GM12864 (cell line): ENCODE results near the gene DSC1.
"Not testable (repeated sequence)": the region's sequence is repeated elsewhere in the genome, so short reads cannot be mapped to it uniquely, and the experiment has no call there.

ENCODE experiments used
- DNase-seq: peaks from one replicate; pipeline ENCODE4 v3.0.0-alpha.2; 2011; ENCODE audit warnings: low read depth
- H3K4me3 ChIP-seq: 2 replicates; pipeline ENCODE4 v1.5.1; 2011; ENCODE audit warnings: mild to moderate bottlenecking, low read depth, low read length, control low read depth
- TF ChIP-seq, protein P1 (sequence below): IDR thresholded peaks from 2 replicates; pipeline ENCODE4 v1.5.1; 2011; ENCODE audit warnings: low read depth, mild to moderate bottlenecking, moderate library complexity, low read length, control low read depth, inconsistent platforms; ENCODE audit errors: missing control alignments

DSC1 gene

DNA sequence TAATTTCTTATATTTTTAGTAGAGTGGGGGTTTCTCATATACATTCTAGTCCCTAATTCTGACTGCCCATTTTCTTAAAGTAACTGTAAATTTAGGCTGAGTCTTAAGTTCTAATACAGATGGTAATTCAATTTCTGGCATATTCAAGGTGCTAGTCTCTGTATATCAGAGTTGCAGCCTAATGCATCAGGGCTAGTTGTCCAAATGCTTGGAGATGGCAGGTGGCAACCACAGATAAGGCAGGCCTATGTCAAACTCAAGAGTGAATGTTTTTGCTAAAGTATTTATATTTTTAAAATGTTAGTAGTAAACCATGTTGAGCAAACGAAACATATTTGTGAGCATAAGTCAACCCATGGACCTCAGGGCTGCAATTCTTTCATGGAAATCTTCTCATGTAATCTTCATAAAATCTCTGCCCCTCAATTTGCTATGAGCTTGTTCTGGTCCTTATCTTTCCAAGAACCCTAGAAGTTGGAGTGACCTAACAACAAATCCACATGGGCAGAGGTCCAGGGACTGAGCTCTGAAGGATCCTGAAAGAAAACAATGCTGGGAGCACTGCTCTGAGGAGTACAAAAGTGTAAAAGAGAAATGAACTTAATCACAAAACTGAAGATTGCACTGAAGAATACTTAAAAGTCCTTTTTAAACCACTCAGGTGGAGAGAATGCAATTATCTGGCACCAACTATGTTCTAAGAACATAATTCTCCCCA, 33.1 kb downstream of the DSC1 start:
- DNase-seq = no peak
- TF ChIP-seq, protein P1, sequence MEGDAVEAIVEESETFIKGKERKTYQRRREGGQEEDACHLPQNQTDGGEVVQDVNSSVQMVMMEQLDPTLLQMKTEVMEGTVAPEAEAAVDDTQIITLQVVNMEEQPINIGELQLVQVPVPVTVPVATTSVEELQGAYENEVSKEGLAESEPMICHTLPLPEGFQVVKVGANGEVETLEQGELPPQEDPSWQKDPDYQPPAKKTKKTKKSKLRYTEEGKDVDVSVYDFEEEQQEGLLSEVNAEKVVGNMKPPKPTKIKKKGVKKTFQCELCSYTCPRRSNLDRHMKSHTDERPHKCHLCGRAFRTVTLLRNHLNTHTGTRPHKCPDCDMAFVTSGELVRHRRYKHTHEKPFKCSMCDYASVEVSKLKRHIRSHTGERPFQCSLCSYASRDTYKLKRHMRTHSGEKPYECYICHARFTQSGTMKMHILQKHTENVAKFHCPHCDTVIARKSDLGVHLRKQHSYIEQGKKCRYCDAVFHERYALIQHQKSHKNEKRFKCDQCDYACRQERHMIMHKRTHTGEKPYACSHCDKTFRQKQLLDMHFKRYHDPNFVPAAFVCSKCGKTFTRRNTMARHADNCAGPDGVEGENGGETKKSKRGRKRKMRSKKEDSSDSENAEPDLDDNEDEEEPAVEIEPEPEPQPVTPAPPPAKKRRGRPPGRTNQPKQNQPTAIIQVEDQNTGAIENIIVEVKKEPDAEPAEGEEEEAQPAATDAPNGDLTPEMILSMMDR = no peak
- no peak overlapping the region for H3K4me3 ChIP-seq

DNA sequence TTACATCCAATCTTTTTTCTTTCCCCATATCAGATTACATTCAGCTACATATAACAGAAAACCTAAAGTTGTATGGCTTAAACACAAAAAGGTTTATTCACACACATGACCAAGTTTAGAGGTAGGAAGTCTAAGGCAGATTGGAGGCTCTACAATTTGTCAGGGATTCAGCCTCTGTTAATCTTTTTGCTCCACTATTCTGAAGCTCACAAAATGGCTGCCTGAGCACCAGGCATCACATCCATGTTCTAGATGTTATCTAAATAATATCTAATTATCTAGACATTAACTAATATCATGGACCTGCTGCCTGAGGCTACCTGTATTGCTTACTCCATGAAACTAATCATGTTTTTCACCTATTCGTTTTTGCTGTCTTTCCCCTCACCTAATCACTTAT, 36.8 kb downstream of the DSC1 start:
- H3K4me3 ChIP-seq = no peak overlapping the region
- DNase-seq = no peak
- TF ChIP-seq, protein P1 = no peak

DNA sequence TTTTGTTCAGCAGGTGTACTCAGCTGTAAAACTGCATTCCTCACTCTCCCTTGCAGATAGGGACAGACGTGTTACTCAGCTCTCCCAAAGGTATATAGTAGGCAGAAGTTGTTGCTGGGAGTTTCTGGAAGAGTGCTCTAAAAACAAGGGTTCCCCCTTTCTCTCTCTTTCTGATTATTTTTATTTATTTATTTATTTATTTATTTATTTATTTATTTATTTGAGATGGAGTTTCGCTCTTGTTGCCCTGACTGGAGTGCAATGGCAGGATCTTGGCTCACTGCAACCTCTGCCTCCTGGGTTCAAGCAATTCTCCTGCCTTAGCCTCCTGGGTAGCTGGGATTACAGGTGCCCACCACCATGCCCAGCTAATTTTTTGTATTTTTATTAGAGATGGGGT, 39.5 kb downstream of the DSC1 start:
- not testable (repeated sequence) for DNase-seq, H3K4me3 ChIP-seq

DNA sequence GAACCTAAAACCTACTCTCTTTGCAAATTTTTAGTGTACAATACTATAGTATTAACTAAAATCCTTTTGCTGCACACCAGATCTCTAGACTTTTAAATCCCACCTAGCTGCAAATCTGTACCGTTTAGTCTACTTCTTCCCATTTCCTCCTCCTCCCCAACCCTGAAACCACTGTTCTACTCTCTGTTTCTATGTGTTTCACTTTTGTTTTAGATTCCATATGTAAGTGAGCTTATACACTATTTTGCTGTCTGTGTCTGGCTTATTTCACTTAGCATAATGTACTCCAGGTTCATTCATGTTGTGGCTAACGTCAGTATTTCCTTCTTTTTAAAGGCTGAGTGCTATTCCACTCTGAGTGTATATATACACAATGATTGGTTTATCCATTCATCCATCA, 42.1 kb downstream of the DSC1 start:
- DNase-seq = no peak
- H3K4me3 ChIP-seq = no peak overlapping the region
- TF ChIP-seq, protein P1 = no peak

DNA sequence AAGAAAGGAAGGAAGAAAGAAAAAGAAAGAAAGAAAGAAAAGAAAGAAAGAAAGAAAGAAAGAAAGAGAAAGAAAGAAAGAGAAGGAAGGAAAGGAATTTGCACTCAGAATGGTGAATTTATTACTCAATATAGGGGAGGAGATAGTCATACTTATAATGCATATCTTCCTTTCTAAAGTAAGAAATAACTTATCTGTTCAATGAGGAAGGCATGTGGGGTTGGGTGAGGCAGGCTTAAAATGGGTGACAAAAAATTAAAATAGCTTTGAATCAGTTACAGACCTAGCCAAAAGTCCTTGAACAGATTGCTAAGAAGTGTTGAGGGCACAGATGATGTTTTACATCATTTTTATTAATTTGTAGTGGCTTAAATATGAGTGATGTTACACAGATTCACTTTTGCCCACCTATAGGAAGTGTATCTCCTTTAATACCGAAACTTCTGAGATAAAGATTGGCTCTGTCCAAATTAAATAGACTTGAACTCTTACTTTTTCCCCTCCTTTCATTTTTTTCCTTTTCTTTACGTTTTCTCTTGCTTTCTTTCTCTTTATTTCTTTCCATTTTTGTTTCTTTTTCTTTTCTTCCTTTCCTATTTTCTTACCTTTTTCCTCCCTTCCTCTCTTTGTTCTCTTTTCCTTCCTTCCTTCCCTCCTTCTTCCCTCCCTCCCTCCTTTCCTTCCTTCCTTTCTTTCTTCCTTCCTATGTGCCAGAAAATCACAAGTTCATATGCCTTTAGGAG, 45.6 kb downstream of the DSC1 start:
- no peak for DNase-seq
- TF ChIP-seq, protein P1 = no peak

DNA sequence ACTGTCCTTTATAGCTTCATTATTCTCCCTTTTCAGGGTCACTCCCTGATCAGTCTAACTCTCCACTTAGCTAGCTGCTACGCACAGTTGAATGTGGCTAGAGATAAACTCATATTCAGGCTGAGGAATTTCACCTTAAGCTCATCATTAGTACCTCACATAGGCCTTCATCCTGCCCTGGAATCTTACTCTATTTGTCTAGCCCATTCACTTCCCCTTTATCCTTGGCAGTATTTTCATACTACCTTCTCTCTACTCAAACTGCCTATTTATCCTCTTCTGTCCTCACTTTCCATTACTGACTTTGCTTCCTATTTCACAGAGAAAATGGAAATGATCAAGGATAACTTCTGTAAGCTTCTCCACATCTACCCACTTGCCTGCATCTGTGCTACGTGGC, 49.9 kb downstream of the DSC1 start:
- DNase-seq = no peak
- TF ChIP-seq, protein P1 = no peak
- no peak overlapping the region for H3K4me3 ChIP-seq

More for the DNA sequence above, 45.6 kb downstream of the DSC1 start:
- no peak overlapping the region for H3K4me3 ChIP-seq

DNA sequence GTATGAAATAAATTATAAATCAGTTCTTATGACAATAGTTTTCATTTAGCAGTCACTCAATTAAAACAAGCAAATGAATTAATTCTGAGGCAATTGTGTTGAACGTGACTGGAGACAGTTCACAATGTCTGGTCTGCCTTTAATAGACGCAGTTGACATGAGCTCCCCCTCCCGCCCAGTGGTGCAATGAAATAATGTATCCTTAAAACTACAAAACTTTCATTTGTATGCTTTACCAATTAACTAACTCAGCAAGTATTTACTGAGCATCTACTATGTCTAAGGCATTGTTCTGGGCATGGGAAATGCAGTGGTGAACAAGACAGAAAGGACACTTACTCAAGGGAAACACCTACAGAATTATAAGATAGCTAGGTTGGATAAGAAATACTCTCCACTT, 56.9 kb downstream of the DSC1 start:
- H3K4me3 ChIP-seq = no peak overlapping the region
- TF ChIP-seq, protein P1 = no peak
- no peak for DNase-seq
